ENCODE results near the gene TSEN54.
A peak's percentile ranks its signal among the peaks of the same experiment; 100 is the strongest.

The TSEN54 gene

DNA sequence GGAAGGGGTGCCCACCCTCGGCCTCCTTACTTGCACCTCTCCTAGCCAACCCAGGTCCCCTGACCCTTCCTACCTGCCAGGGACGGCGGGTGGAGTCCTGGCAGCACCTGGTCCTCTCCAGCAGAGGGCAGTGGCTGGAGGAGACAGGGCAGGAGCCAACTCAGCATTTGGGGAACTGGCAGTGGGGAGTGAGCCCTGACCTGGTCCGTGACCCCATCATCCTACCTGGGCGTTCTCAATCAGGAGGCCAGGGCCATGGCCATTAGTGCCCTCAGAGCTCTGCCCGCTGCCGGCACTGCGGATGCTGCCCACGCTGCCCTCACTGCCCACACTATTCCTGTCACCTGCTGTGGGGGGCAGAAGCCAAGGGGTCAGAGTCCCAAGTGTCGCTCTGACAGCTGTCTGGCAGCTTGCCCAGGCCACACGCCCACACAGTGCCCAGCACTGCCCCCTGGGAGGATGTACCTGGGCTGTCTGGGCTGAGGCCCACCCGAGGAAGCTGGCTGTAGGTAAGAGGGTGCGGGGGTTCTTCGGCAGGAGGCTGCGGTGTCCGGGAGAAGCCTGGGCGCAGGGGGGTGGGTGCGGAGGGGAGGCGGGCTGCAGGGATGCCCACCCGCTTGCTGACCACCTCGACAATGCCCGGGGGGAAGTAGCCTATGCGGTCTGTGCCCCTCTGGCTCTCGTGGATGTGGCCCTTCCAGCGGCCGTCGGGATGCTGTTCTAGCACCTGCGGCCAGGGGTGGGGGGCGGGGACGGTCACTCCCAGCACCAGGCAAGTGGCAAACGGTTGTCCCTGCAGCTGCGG is 11.8 kb upstream of the TSEN54 start:
- peak; percentile 77 for TF ChIP-seq CTCF (IDR thresholded peaks at IDR 0.05; ENCODE audit: insufficient read depth, low read depth, low read length, missing control alignments)
- DNase-seq (ENCODE audit: low read depth): peak; percentile 57
- no peak overlapping the region for H3K4me3 ChIP-seq (ENCODE audit: low read depth, low read length)

DNA sequence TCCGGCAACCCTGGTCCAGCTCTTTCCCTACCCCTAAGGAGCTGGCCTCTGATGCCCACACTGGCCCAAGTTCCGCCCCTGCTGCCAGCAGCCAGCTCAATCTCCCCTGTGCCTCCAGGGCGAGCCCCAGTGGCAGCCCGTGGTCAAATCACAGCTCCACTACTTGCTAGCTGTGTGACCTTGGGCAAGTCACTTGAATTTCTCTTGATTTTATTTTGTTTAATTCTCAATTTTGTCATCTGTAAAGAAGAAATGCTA is 11.2 kb upstream of the TSEN54 start:
- H3K4me3 ChIP-seq (ENCODE audit: low read depth, low read length): no peak overlapping the region
- no peak for TF ChIP-seq CTCF (IDR thresholded peaks at IDR 0.05; ENCODE audit: insufficient read depth, low read depth, low read length, missing control alignments)
- no peak for DNase-seq (ENCODE audit: low read depth)

- DNase-seq (ENCODE audit: low read depth): no peak
- no peak for TF ChIP-seq CTCF (IDR thresholded peaks at IDR 0.05; ENCODE audit: insufficient read depth, low read depth, low read length, missing control alignments)
- no peak overlapping the region for H3K4me3 ChIP-seq (ENCODE audit: low read depth, low read length)
Measured at GRCh38 chr17:75505640-75506039, 10.7 kb upstream of the TSEN54 start.

DNA sequence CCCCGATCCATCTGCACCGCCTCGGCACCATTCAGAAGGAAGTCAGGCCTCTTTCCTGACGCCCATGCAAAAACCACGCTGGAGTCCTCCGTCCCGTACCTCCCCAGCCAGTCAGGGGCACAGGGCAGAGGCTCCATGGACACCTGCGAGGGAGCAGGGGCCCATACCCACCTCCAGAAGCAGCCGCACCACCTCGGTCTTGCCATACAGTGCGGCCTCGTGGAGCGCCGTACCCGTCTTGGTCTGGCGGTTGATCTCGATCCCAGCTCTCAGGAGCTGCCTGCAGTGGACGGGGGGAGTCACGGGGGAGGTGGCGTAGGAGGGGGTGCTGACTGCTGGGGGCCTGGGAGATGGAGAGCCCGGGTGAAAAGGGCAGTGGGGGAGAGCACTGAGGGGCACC is 10.2 kb upstream of the TSEN54 start:
- no peak for DNase-seq (ENCODE audit: low read depth)
- no peak overlapping the region for H3K4me3 ChIP-seq (ENCODE audit: low read depth, low read length)
- no peak for TF ChIP-seq CTCF (IDR thresholded peaks at IDR 0.05; ENCODE audit: insufficient read depth, low read depth, low read length, missing control alignments)

DNA sequence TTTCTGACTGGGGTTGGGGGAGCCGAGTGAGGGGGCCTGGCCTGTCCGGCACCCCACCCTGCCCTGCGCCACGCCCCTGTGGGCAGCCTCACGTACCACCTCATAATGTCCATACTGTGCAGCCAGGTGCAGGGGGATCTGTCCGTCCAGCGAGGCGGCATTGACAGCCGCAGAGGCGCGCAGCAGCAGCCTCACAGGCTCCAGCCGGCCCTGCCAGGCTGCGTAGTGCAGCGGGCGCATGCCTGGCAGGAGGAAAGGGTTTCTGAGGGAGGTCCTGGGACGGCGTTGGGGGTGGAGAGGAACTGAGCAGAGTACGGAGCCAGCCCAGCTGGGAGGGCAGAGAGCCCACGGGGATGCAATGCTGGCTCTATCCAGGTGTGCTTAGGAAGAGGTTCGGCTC is 9.4 kb upstream of the TSEN54 start:
- TF ChIP-seq CTCF (IDR thresholded peaks at IDR 0.05; ENCODE audit: insufficient read depth, low read depth, low read length, missing control alignments): no peak
- H3K4me3 ChIP-seq (ENCODE audit: low read depth, low read length): no peak overlapping the region
- DNase-seq (ENCODE audit: low read depth): no peak

DNA sequence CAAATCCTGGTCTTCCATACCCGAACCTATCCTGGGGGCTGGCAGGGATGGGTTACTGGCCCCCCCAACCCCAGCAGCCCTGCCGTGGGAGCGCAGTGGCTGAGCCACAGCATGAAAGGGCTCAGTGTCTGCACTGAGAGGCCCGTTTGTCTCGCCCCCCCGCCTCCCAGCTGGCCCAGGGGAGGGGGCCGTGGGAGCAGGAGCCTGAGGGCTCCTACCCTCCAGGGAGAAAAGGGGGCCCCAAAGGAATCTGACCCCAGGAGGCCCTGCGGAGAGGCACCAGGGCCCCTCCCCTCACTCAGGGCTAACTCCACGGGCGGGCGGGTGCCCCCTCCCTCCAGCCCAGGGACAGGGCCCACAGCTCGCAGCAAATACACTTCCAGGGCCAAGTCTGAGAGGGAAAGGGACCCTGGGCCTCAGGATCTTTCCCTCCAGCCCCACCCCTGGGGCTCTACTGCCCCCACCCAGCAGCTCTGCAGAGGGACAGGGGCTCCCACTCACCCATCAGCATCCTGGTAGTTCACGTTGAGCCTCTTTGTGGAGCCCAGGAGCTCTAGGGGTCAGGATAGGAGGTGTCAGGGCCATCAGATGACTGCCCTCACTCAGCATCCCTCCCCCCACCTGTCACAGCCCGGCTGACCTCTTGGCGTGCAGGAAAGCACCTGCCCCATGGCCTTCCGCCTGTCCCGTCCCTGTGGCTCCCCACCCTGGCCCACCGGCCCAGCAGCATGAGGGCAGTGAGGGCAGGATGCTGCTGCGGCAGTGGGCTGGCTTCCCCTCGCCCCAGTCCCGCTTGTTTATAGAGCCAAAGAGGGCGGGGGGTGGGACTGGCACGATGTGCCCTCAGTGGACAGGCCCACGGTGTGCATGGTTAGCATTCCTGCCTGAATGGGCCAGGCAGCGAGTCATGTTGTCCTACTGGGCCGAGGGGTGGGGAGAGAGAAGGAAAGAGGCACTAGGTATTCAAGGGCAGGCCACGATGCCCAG is 8.3 kb upstream of the TSEN54 start:
- TF ChIP-seq CTCF (IDR thresholded peaks at IDR 0.05; ENCODE audit: insufficient read depth, low read depth, low read length, missing control alignments): no peak
- no peak for DNase-seq (ENCODE audit: low read depth)
- H3K4me3 ChIP-seq (ENCODE audit: low read depth, low read length): no peak overlapping the region
